Trophoblast cell (in vitro differentiated cells and primary cell): Measurements from ENCODE around the gene PGAM2.

ENCODE experiments used
- DNase-seq, 2 donors: peaks; one replicate each; pipeline ENCODE4 v3.0.0-alpha.2; 2016
- H2AFZ ChIP-seq: 2 replicates; pipeline ENCODE4 v1.6.1; 2013; ENCODE audit warnings: low read length, moderate library complexity, mild to moderate bottlenecking; ENCODE audit not compliant: insufficient read depth, poor library complexity
- H2AK5ac ChIP-seq: 2 replicates; pipeline ENCODE4 v1.6.1; 2013; ENCODE audit warnings: mild to moderate bottlenecking, low read length
- H2BK120ac ChIP-seq: 2 replicates; pipeline ENCODE4 v1.6.1; 2013; ENCODE audit warnings: low read length, mild to moderate bottlenecking, moderate library complexity; ENCODE audit not compliant: insufficient read depth, poor library complexity
- H2BK12ac ChIP-seq: 2 replicates; pipeline ENCODE4 v1.6.1; 2013; ENCODE audit warnings: mild to moderate bottlenecking, low read length, moderate library complexity
- H2BK5ac ChIP-seq: 2 replicates; pipeline ENCODE4 v1.6.1; 2013; ENCODE audit warnings: low read length, low read depth, moderate library complexity, mild to moderate bottlenecking; ENCODE audit not compliant: poor library complexity
- H3K14ac ChIP-seq: 2 replicates; pipeline ENCODE4 v1.6.1; 2013; ENCODE audit warnings: mild to moderate bottlenecking, low read length
- H3K18ac ChIP-seq: 2 replicates; pipeline ENCODE4 v1.6.1; 2013; ENCODE audit warnings: mild to moderate bottlenecking, low read length
- H3K23ac ChIP-seq: 2 replicates; pipeline ENCODE4 v1.6.1; 2013; ENCODE audit warnings: low read length
- H3K27ac ChIP-seq: 2 replicates; pipeline ENCODE4 v1.5.1; 2013; ENCODE audit warnings: low read depth, mild to moderate bottlenecking, inconsistent platforms, low read length, moderate library complexity
- H3K27me3 ChIP-seq: 2 replicates; pipeline ENCODE4 v1.6.1; 2013; ENCODE audit warnings: inconsistent platforms, mild to moderate bottlenecking, low read length, moderate library complexity; ENCODE audit not compliant: insufficient read depth
- H3K36me3 ChIP-seq, 2 experiments: 1 replicate in 1 of 2; 2 replicates in 1 of 2; pipeline ENCODE4 v1.6.1; 2013; ENCODE audit warnings: low read length in 2 of 2, mild to moderate bottlenecking in 2 of 2, moderate library complexity in 1 of 2; ENCODE audit not compliant: insufficient read depth in 2 of 2, control insufficient read depth in 1 of 2
- H3K4ac ChIP-seq: 2 replicates; pipeline ENCODE4 v1.6.1; 2013; ENCODE audit warnings: low read depth, mild to moderate bottlenecking, low read length, moderate library complexity
- H3K4me1 ChIP-seq, 2 experiments: 1 replicate in 1 of 2; 2 replicates in 1 of 2; pipeline ENCODE4 v1.6.1; 2013; ENCODE audit warnings: low read length in 2 of 2, mild to moderate bottlenecking in 2 of 2, moderate library complexity in 1 of 2; ENCODE audit not compliant: insufficient read depth in 2 of 2, control insufficient read depth in 1 of 2
- H3K4me2 ChIP-seq: 2 replicates; pipeline ENCODE4 v1.6.1; 2013; ENCODE audit warnings: inconsistent platforms, mild to moderate bottlenecking, low read length, moderate library complexity
- H3K4me3 ChIP-seq: 2 replicates; pipeline ENCODE4 v1.5.1; 2013; ENCODE audit warnings: mild to moderate bottlenecking, low read depth, low read length, inconsistent platforms
- H3K79me1 ChIP-seq: one replicate; pipeline ENCODE4 v1.6.1; 2013; ENCODE audit warnings: low read length
- H3K79me2 ChIP-seq: 2 replicates; pipeline ENCODE4 v1.6.1; 2013; ENCODE audit warnings: low read length, mild to moderate bottlenecking; ENCODE audit not compliant: control insufficient read depth, insufficient read depth, poor library complexity
- H3K9ac ChIP-seq: 2 replicates; pipeline ENCODE4 v1.6.1; 2013; ENCODE audit warnings: mild to moderate bottlenecking, low read length
- H3K9me3 ChIP-seq: 2 replicates; pipeline ENCODE4 v1.6.1; 2013; ENCODE audit warnings: low read depth, mild to moderate bottlenecking, control low read depth, inconsistent platforms, low read length; ENCODE audit not compliant: insufficient read depth
- H4K12ac ChIP-seq: 2 replicates; pipeline ENCODE4 v1.6.1; 2013; ENCODE audit warnings: low read depth, mild to moderate bottlenecking, low read length, moderate library complexity
- H4K8ac ChIP-seq: 2 replicates; pipeline ENCODE4 v1.6.1; 2013; ENCODE audit warnings: low read depth, mild to moderate bottlenecking, low read length, moderate library complexity
- H4K91ac ChIP-seq: one replicate; pipeline ENCODE4 v1.6.1; 2013; ENCODE audit warnings: low read depth, mild to moderate bottlenecking, low read length, moderate library complexity
- WGBS: extraction: QIAGEN DNeasy Blood & Tissue Kit; methylation state at CpG from one replicate; pipeline ENCODE4 v1.1.7; 2013; ENCODE audit warnings: missing lambda C conversion rate; ENCODE audit not compliant: insufficient read length, insufficient coverage; ENCODE audit errors: extremely low coverage; 5-methylcytosine and 5-hydroxymethylcytosine counted together

PGAM2 gene

DNA sequence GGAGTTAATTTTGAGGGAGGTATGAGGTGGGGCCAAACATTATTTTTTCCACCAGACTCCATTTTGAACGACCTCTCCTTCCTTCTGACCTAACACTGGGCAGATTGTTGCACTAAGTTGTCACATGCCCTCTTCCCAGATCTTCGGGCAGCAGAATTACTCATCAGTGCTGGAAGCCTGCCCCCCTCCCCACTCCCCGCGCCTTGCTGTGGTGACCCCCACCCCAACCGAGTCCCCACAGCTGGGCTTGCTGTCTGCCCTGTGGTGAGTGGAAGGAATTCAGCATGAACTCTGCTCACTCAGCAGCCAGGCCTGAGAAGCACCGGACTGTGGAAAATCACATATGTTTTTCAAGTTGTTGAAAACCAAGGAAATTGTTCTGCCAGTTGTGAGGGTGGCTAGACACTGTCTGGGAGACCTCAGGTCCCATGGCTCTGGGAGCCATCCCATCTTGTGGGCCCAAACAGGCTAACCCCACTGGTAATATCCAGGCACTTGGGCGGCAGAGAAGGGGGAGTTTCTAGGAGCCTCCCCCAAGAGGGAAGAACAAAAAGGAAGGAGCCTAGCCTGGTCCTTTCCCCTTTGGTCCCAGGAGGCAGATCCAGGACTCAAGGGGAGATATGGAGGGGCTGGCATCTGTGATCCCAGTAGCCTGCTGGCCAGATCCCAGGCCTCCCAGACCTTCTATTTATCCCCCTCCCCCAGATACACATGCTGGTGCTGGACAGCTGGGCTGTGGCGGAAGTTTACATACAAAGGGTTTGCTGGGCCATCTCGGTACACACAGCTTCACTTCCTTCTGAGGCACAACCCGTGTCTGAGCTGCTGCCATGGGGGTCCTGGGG lies 35.3 kb upstream of the PGAM2 start:
- peaks cover 8% of the 10 kb centered on the region in 2 experiments for H3K4me1 ChIP-seq
- no peak overlapping the region for H2AK5ac ChIP-seq
- no peak overlapping the region for H3K4me2 ChIP-seq
- WGBS: no CpG with 5 or more reads among the region's 10 CpGs
- no peak overlapping the region for H2AFZ ChIP-seq
- H3K4ac ChIP-seq: no peak overlapping the region
- no peak overlapping the region for H4K8ac ChIP-seq
- H3K79me1 ChIP-seq: peaks cover 11% of the 10 kb centered on the region
- no peak overlapping the region for H3K4me3 ChIP-seq
- H3K18ac ChIP-seq: no peak overlapping the region
- H2BK12ac ChIP-seq: no peak overlapping the region
- H3K23ac ChIP-seq: no peak overlapping the region
- no peaks in the 10 kb centered on the region for H3K79me2 ChIP-seq
- H2BK120ac ChIP-seq: no peak overlapping the region
- H3K36me3 ChIP-seq: no peaks in the 10 kb centered on the region
- peaks cover 1% of the 10 kb centered on the region for H3K9me3 ChIP-seq
- H4K91ac ChIP-seq: no peak overlapping the region
- H3K14ac ChIP-seq: no peak overlapping the region
- peaks cover 4% of the 10 kb centered on the region for H3K27me3 ChIP-seq
- DNase-seq: no peak
- H3K27ac ChIP-seq: no peak overlapping the region
- no peak overlapping the region for H2BK5ac ChIP-seq
- no peak overlapping the region for H4K12ac ChIP-seq
- H3K9ac ChIP-seq: no peak overlapping the region

GRCh38 chr7:44099669-44100068 lies 34.3 kb upstream of the PGAM2 start:
- Histone ChIP-seq H3K79me2 (no peaks in the 10 kb centered on the region), H3K18ac (no peak overlapping the region), H3K4me3 (no peak overlapping the region), H4K8ac (no peak overlapping the region), H4K91ac (no peak overlapping the region), H3K4ac (no peak overlapping the region), H3K36me3 (no peaks in the 10 kb centered on the region), H3K9me3 (peaks cover 1% of the 10 kb centered on the region), H3K23ac (no peak overlapping the region), H3K79me1 (peaks cover 7% of the 10 kb centered on the region), H3K9ac (no peak overlapping the region), H2BK5ac (no peak overlapping the region), H2BK120ac (no peak overlapping the region), H2AK5ac (no peak overlapping the region), H4K12ac (no peak overlapping the region), H3K4me1 (no peaks in the 10 kb centered on the region), H3K4me2 (no peak overlapping the region), H3K27me3 (peaks cover 4% of the 10 kb centered on the region), H3K14ac (no peak overlapping the region), H2BK12ac (no peak overlapping the region), H3K27ac (no peak overlapping the region), H2AFZ (no peak overlapping the region)
- DNase-seq: no peak
- WGBS: no CpG with 5 or more reads among the region's 4 CpGs

- Histone ChIP-seq H3K4me1 (no peaks in the 10 kb centered on the region), H3K79me2 (no peaks in the 10 kb centered on the region), H3K14ac (no peak overlapping the region), H3K36me3 (no peaks in the 10 kb centered on the region), H2BK5ac (no peak overlapping the region), H3K27me3 (no peaks in the 10 kb centered on the region), H4K8ac (no peak overlapping the region), H3K9ac (no peak overlapping the region), H2AFZ (no peak overlapping the region), H3K4ac (no peak overlapping the region), H4K12ac (no peak overlapping the region), H2BK12ac (no peak overlapping the region), H3K27ac (no peak overlapping the region), H3K23ac (no peak overlapping the region), H3K4me2 (no peak overlapping the region), H4K91ac (no peak overlapping the region), H2AK5ac (no peak overlapping the region), H2BK120ac (no peak overlapping the region), H3K4me3 (no peak overlapping the region), H3K9me3 (peaks cover 1% of the 10 kb centered on the region), H3K18ac (no peak overlapping the region), H3K79me1 (no peaks in the 10 kb centered on the region)
- WGBS: no CpG with 5 or more reads among the region's 6 CpGs
- no peak for DNase-seq
These were observed 33.0 kb upstream of the PGAM2 start for GRCh38 chr7:44098092-44099068.

DNA sequence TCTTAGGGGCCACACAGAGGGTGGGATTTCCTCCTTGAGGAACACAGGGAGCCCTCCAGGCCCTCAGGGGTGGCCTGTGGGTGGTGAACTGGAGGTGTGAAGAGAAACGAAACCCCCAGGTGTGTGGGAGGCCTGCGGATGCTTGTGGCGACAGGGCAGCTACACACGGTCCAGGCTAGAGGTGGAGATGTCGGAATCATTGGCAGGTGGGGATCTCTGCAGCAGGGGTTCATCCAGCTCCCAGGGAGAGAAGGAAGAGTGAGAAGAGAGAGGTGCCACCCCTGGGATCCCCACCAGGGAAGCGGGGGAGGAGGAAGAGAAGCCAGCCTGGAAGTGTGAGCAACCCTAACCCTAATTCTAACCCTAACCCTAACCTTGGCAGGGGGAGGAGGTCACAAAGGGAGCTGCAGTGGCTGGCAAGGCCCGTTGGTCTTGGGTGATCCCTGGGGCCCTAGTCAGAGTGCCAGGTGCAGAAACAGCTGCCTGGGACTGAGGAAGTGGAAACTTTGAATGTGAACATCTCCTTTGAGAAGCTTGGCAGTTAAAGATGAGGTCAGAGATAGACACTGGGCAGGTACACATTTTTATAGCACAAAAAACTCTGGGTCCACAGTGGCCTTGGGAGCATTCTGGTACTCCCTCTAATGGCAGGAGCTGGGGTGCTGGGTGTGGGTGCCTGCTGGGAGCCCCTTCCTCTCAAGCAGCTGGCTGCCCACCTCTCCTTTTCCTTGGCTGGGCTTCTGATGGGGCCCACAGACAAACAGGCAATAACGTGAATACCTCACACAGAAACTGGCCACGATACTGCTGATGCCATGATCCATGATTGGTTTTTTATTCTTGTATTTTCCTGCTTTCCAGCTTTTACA lies 31.9 kb upstream of the PGAM2 start:
- WGBS: no CpG with 5 or more reads among the region's 9 CpGs
- Histone ChIP-seq H3K14ac (no peak overlapping the region), H2AFZ (no peak overlapping the region), H3K9ac (no peak overlapping the region), H2AK5ac (no peak overlapping the region), H3K4ac (no peak overlapping the region), H3K36me3 (no peaks in the 10 kb centered on the region), H3K79me1 (no peaks in the 10 kb centered on the region), H3K18ac (no peak overlapping the region), H4K12ac (no peak overlapping the region), H2BK12ac (no peak overlapping the region), H3K79me2 (no peaks in the 10 kb centered on the region), H3K4me1 (no peaks in the 10 kb centered on the region), H3K9me3 (no peaks in the 10 kb centered on the region), H3K4me2 (no peak overlapping the region), H3K27me3 (no peaks in the 10 kb centered on the region), H4K8ac (no peak overlapping the region), H3K27ac (no peak overlapping the region), H2BK5ac (no peak overlapping the region), H4K91ac (no peak overlapping the region), H2BK120ac (no peak overlapping the region), H3K23ac (no peak overlapping the region), H3K4me3 (no peak overlapping the region)
- no peak for DNase-seq
